Mesothelial cell of epicardium (in vitro differentiated cells): ENCODE results near the gene P3H2. TPM values are rescaled to one million over a fixed set of nuclear protein-coding genes. Genes with fewer than 3 reads are reported as not detected.

ENCODE experiments used
- DNase-seq, 2 experiments: peaks; one replicate each; pipeline ENCODE4 v3.0.0; 2021; ENCODE audit warnings: low spot score in 2 of 2; ENCODE audit not compliant: unreplicated experiment in 2 of 2
- H3K27ac Mint-ChIP-seq: 2 replicates; pipeline ENCODE4 v1.8.0; 2021; ENCODE audit warnings: mixed read lengths
- H3K27me3 Mint-ChIP-seq: 2 replicates; pipeline ENCODE4 v1.8.0; 2021; ENCODE audit warnings: low read depth, mixed read lengths
- H3K36me3 Mint-ChIP-seq: 2 replicates; pipeline ENCODE4 v1.8.0; 2021; ENCODE audit warnings: mixed read lengths
- H3K4me1 Mint-ChIP-seq: 2 replicates; pipeline ENCODE4 v1.8.0; 2021; ENCODE audit warnings: mixed read lengths
- H3K4me3 Mint-ChIP-seq: 2 replicates; pipeline ENCODE4 v1.8.0; 2021; ENCODE audit warnings: mild to moderate bottlenecking, moderate library complexity, mixed read lengths
- H3K9me3 Mint-ChIP-seq: 2 replicates; pipeline ENCODE4 v1.8.0; 2021; ENCODE audit warnings: mixed read lengths
- CTCF ChIP-seq: fragments of 200-600 bp; sonication (generic); IDR thresholded peaks from one replicate; pipeline ENCODE4 v1.5.0; 2021; ENCODE audit warnings: antibody characterized with exemption; ENCODE audit not compliant: unreplicated experiment
- total RNA-seq: library from RNA; stranded (reverse); gene quantifications from 3 replicates; pipeline ENCODE4 v1.2.1, GENCODE V29; 2021

P3H2 gene
- total RNA-seq, 1 donor from 2014 or later: 14.8 TPM

- TF ChIP-seq CTCF: no peak
- no peaks in the 10 kb centered on the region for H3K36me3 Mint-ChIP-seq
- no peak for DNase-seq
- H3K4me1 Mint-ChIP-seq: peaks cover 27% of the 10 kb centered on the region
- H3K27me3 Mint-ChIP-seq: no peaks in the 10 kb centered on the region
- H3K4me3 Mint-ChIP-seq: no peak overlapping the region
- H3K9me3 Mint-ChIP-seq: peaks cover 5% of the 10 kb centered on the region
- H3K27ac Mint-ChIP-seq: no peak overlapping the region
These were observed 171.1 kb downstream of the P3H2 start for GRCh38 chr3:189949580-189949979.

- Mint-ChIP-seq H3K4me3 (no peak overlapping the region), H3K9me3 (peaks cover 5% of the 10 kb centered on the region), H3K27me3 (no peaks in the 10 kb centered on the region), H3K36me3 (no peaks in the 10 kb centered on the region), H3K4me1 (peaks cover 33% of the 10 kb centered on the region), H3K27ac (no peak overlapping the region)
- no peak for DNase-seq
- no peak for TF ChIP-seq CTCF
These were observed 172.0 kb downstream of the P3H2 start for GRCh38 chr3:189948724-189949045.

GRCh38 chr3:189947948-189948723, 172.6 kb downstream of the P3H2 start:
- H3K36me3 Mint-ChIP-seq: no peaks in the 10 kb centered on the region
- peaks cover 5% of the 10 kb centered on the region for H3K9me3 Mint-ChIP-seq
- H3K27ac Mint-ChIP-seq: no peak overlapping the region
- peaks cover 33% of the 10 kb centered on the region for H3K4me1 Mint-ChIP-seq
- peak; percentile 52 for TF ChIP-seq CTCF
- DNase-seq: no peak
- no peaks in the 10 kb centered on the region for H3K27me3 Mint-ChIP-seq
- no peak overlapping the region for H3K4me3 Mint-ChIP-seq

- Mint-ChIP-seq H3K9me3 (peaks cover 3% of the 10 kb centered on the region), H3K27ac (no peak overlapping the region), H3K36me3 (no peaks in the 10 kb centered on the region), H3K4me3 (no peak overlapping the region), H3K4me1 (peaks cover 33% of the 10 kb centered on the region), H3K27me3 (no peaks in the 10 kb centered on the region)
- DNase-seq: no peak
- TF ChIP-seq CTCF: no peak
These were observed 173.6 kb downstream of the P3H2 start for GRCh38 chr3:189947068-189947467.

GRCh38 chr3:189945935-189946709, 174.6 kb downstream of the P3H2 start:
- Mint-ChIP-seq H3K27me3 (no peaks in the 10 kb centered on the region), H3K9me3 (no peaks in the 10 kb centered on the region), H3K36me3 (no peaks in the 10 kb centered on the region), H3K4me1 (peaks cover 41% of the 10 kb centered on the region), H3K4me3 (no peak overlapping the region), H3K27ac (no peak overlapping the region)
- TF ChIP-seq CTCF: no peak
- no peak for DNase-seq
